PC-9 (cell line): ENCODE results near the gene PACSIN1.

Source experiments
- CTCF ChIP-seq: fragments of 200-600 bp; sonication (generic); conservative IDR thresholded peaks from 2 replicates; pipeline ENCODE4 v1.6.1; 2017; ENCODE audit warnings: mixed run types, antibody characterized with exemption, mild to moderate bottlenecking, moderate library complexity
- EZH2 ChIP-seq: fragments of 200-600 bp; sonication (generic); IDR thresholded peaks from 2 replicates; pipeline ENCODE4 v1.8.0; 2017; ENCODE audit warnings: antibody characterized with exemption, low read depth

GRCh38 chr6:34549804-34550202, 83.9 kb downstream of the PACSIN1 start:
- TF ChIP-seq CTCF (no peak), EZH2 (no peak)
